NCI-H128 (cell line): ENCODE results near the gene MT1B.

Source experiments
- DNase-seq: peaks from one replicate; lab custom pipeline; 2025; ENCODE audit not compliant: unreplicated experiment; lab: John Stamatoyannopoulos, UW

The MT1B gene

DNA sequence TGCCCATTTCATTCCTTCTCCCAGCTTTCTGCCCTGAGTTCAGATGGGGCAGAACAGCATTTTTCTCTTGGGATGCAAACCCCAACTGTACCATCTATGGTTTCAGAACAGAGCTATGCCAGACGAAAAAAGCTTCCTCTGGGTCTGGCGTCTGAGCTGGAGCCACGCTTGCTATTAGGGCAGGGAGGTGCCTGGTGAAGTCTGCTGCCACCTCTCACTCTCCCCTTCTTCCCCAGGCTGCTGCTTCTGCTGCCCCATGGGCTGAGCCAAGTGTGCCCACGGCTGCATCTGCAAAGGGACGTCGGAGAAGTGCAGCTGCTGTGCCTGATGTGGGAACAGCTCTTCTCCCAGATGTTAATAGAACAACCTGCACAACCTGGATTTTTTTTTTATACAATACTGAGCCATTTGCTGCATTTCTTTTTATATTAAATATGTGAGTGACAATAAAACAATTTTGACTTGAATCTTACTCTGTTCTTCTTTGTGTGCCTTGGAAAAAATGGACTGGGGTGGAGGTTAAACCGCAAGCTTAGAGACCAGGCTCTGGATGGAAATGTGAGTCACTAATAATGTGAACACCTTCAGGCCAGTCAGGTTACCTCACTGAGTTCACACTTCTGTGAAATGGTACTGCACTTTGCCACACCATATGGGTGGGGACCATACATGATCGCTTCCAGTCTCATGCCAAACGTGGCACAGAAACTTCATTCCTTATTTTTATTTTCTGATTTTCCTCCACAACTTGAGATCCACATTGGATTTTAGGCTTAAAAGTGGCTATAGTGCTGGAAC lies 14.9 kb upstream of the MT1B start:
- no peak for DNase-seq

DNA sequence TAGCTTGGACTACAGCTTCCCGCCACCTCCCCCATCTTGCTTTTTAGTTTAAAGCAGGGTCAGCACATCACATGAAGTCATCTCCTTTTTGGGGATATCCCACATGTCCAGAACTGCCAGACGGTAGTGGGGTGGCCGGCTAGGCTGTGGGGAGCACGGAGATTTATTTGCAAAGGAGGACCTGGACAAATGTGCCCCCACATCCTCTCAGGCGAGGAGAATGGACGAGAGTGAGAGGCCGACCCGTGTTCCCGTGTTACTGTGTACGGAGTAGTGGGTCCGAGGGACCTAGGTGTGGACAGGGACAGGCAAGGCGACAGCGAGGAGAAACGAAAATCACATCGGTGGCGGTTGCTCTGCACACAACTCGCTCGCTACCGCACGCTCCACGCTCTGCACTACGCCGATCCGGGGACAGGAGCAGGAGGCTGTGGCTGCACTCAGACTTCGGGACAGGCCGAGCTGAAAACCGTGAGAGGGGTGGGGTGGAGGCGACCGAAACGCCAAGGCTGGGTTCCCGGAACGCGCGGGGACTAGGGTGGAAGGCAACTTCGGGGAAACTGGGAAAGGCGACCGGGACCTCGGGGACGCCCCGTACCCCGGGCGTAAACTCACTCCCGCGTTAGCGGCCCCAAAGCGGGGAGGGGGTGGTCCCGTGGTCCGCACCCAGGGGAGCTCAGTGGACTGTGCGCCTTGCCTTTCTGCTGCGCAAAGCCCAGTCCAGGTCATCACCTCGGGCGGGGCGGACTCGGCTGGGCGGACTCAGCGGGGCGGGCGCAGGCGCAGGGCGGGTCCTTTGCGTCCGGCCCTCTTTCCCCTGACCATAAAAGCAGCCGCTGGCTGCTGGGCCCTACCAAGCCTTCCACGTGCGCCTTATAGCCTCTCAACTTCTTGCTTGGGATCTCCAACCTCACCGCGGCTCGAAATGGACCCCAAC lies 13.6 kb upstream of the MT1B start, which contains the start of gene MT1A:
MT1A (plus strand) TSS at position 853 of the 937 bp plus-strand sequence; CDS start at position 926, 73 bp downstream.
- DNase-seq = no peak

DNA sequence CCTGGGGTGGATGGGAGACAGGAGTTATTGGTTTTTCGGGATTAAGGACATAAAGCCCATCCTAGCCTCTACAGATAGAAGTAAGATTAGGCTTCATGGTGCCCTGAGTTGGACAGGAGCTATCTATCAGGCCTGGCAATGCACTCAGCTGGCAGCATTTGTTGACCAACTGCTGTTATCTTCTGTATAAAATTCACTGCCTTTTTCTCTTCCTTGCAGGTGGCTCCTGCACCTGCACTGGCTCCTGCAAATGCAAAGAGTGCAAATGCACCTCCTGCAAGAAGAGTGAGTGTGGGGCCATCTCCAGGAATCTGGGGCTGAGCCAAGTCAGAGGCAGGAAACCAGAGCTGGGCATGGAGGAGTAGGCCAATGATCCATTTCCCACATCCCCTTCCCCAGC lies 12.6 kb upstream of the MT1B start:
- DNase-seq = no peak

DNA sequence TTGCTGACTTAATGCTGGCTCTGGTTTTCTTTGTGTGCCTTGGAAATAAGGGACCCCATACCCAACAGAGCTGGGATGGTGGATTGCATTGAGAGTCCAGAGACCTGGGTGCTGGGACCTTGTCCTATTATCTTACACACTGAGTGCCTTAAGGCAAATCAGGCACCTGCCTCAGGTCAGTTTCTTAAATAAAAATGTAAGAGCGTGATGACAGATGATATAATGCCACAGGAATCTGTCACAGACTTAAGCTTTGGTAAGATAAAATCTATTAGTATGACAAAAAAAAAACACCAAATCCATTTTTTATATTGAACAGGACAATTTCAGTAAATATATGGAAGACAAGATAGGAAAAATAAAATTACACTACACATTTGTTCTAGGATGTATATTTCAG lies 11.6 kb upstream of the MT1B start:
- DNase-seq = no peak

DNA sequence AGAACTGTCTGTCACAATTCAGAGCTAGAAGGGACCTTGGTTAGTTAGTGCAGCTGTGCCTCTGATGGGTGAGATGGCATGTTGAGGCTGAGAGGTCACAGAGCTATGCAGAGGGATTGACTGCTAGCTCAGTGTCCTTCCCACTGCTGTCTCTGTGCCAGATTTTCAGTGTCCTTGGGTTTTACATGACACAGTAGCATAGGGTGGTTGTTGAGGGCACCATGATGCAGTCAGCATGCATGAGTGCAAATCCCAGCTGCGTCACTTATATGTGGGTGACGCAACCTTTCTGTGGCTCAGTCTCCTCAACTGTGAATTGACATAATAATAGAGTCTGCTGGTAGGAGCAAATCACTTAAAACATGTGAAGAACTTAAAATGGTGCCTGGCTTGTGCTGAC lies 10.5 kb upstream of the MT1B start:
- no peak for DNase-seq

DNA sequence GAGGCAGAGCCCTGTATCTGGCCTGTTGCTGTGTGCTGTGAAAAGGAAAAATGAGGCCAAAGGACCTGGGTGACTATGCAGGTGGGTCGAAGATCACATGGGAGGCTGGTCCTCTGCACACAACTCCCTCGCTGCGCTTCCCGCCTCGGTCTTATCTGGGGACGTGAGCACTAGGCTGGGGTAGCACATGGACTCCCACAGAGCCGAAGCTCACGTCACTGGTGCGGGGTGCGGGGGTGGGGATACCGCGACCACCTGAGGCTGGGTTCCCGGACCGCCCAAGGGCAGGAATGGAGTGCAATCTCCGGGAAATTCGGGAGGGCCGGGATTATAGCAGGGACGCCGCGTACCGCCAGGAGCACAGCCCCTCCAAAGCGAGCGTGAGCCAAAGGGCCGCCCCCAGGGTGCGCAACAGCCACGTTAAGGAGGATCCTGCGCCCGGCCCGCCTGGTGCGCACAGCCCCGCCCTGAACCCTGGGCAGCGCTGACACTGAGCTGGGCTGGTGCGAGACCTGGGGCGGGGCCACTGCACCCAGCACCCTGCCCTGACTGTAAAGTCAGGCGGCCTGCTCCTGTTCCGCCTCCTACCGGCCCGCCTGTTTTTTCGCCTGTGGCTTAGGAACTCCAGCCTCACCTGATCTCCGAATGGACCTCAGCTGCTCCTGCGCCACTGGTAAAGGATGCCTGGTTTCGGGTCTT lies 8.5 kb upstream of the MT1B start:
- no peak for DNase-seq

DNA sequence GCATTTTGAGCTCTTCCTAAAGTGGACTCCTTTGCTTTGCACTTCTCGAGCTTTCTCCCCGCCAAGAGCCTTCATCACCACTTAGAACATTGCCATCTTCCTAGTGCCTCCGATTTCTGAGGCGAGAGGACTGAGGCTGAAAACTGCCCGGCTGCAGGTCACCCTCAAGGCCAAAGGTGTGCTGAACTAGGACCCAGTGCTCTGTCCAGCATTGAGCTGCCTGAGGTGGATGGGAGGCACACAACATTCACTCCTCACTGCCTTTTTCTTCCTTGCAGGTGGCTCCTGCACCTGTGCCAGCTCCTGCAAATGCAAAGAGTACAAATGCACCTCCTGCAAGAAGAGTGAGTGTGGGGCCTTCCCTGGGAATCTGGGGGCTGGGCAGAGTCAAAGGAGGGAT lies 7.9 kb upstream of the MT1B start:
- DNase-seq = no peak

DNA sequence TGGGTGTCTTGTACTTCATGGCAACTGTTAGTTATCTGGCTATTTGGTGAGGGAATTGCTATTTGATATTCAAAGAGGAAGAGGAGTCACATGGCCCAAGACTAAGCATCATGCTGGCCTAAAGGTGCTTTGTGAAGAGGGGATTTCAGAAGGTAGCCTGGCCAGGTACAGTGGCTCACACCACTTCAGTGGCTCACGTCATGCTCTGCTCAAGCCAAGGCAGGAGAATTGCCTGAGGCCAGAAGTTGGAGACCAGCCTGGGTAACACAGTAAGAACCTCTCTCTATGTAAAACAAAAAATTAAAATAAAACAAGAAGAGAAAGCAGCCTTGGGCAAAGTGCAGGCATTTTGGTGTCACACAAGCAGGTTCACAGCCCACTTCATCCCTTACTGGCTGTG lies 6.4 kb upstream of the MT1B start:
- DNase-seq = no peak

DNA sequence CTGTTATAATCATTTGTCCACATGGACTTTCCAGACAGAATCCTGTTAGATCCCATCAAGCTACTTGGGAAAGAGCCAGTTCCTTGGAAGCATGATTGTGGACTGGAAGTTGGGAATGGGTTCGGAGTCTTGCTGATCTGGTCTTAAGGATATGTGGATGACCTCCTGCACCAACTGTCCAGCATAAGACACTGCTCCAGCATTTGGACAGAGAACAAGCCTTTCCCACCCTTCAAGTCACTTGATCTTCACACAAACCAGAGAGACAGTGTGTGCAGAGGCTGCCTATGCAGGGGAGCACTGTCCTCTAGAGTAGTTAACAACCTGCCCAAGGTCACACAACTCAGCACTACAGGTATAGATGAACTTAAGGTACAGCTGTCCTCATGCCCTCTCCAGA lies 5.8 kb upstream of the MT1B start:
- no peak for DNase-seq

DNA sequence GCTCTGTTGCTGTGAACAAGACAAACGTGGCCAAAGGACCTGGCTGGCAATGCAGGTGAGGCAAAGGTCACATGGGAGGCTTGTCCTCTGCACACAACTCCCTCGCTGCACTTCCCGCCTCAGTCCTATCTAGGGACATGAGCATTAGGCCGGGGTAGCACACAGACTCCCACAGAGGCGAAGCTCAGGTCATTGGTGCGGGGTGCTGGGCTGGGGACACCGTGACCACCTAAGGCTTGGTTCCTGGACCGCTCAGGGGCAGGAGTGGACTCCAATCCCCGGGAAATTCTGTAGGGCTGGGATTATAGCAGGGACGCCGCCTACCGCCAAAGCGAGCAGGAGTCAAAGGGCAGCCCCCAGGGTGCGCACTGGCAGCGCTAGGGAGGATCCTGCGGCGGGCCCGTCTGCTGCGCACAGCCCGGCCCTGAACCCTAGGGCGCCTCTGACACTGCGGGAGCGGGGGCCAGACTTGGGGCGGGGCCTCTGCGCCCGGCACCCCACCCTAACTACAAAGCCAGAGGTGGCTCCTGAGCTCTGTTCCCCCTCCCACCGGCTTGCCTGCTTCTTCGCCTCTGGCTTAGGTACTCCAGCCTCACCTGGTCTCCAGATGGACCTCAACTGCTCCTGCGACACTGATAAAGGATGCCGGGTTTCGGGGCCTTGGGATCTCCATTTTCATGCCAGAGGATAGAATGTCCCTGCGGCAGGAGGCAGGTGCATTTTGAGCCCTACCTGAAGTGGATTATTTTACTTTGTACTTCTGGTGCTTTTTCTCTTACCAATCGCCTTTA lies 3.9 kb upstream of the MT1B start:
- DNase-seq = no peak

DNA sequence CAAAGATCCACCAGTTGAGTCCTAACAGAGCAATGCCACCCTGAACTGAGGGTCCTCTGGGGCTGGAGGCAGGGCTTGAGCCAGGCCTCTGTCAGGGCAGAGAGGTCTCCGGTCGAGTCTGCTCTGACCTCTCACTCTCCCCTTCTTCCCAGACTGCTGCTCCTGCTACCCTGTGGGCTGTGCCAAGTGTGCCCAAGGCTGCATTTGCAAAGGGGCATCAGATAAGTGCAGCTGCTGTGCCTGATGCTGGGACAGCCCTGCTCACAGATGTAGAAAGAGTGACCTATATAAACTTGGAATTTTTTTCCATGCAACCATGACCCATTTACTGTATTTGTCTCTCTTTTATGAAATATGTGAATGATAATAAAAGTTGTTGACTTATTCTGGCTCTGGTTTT lies 2.4 kb upstream of the MT1B start:
- DNase-seq = no peak

DNA sequence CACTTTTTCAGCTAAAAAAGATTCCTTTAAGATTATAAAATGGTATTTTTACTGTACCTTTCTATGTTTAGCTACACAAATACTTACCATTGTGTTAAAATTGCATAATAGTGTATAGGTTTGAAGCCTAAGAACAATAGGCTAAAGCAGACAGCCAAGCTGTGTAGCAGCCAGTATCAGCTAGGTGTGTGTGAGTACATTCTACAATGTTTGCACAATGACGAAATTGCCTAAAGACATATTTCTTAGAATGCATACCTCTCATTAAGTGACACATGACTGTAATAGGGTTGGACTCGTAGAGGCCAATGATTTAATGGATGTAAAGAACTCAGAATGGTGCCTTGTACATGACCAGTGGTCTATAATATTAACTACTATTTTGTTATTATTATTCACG lies 1.9 kb upstream of the MT1B start:
- DNase-seq = no peak

DNA sequence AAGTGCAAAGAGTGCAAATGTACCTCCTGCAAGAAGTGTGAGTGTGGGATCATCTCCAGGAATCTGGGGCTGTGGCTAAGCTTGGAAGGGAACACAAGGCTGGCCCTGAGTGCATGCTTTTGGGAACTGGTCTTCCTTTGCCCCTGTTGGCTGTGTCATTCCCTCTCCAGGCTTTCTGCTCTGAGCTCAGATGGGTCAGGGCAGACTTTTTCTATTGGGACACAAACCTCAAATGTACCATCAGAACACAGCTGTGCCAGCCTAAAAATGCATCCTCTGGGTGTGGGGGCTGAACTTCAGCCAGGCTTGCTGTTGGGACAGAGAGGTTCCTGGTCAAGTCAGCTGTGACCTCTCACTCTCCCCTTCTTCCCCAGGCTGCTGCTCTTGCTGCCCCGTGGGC lies 914 bp downstream of the MT1B start:
- no peak for DNase-seq

DNA sequence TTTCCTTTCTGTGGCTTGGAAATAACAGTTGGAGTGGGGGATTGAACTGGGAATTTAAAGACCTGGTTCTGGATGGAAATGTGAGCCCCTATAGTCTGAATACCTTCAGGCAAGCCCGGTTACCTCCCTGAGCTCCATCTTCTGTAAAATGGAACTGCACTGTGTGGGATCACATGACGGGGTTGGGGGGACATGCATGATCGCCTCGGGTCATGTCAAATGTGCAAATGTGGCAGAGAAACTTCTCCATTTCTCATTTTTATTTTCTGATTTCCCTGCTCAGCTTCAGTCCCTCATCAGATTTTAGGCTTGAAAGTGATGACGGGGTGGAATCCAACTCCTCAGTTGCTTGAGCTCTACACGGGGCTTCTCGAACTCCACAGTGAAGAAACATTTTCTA lies 1.5 kb downstream of the MT1B start:
- DNase-seq = no peak

DNA sequence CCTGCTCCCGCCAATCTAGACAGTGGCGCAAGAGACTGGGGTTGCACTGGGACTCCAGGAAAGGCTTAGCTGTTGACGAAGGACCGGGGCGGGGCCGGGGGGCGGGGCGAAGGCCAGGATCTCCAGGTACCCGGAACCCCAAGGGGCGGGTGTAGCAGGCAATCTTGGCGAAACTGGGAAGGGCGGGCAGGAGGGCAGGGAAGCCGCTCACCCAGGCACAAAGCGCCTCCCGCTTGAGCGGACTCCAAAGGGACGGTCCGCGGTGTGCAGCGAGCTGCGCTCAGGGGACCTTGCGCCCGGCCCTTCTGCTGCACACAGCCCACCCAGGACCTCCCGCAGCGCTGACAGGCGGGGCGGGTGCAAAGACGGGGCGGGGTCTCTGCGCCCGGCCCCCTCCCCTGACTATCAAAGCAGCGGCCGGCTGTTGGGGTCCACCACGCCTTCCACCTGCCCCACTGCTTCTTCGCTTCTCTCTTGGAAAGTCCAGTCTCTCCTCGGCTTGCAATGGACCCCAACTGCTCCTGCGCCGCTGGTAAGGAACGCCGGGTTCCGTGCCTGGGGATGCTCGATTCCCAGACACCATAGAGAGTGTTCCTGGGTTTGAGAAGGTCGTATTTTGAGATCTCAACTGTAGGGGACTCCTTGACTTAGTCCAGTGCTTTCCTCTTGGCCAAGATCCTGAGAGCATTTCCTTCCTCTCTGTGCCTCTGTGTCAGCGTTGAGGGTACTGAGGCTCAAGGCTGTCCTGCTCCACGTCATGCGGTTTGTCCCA lies 6.1 kb downstream of the MT1B start, which contains the start of gene MT1F:
MT1F (plus strand) TSS at position 405 of the 772 bp plus-strand sequence; CDS start at position 505, 100 bp downstream.
- DNase-seq = no peak

DNA sequence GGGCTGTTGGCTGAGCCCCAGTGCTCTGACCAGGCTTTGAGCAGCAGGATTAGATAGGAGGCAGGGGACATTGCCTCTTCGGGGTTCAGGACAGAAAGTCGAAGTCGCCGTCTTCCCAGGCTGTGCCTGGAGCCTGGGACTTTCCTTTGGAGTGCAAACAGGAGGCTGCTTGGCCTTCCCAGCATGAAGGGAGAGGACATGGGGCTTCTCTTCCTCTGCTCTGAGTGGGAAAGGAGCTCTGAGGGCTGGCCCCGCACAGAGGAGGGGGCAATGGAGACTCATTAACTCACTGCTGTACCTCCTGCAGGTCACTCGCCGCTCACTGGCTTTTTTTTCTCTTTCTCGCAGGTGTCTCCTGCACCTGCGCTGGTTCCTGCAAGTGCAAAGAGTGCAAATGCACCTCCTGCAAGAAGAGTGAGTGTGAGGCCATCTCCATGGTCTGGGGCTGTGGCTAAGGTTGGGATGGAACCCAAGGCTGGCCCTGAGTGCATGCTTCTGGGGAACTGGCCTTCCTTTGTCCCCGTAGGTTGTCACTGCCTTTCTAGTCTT lies 6.7 kb downstream of the MT1B start:
- DNase-seq = no peak

DNA sequence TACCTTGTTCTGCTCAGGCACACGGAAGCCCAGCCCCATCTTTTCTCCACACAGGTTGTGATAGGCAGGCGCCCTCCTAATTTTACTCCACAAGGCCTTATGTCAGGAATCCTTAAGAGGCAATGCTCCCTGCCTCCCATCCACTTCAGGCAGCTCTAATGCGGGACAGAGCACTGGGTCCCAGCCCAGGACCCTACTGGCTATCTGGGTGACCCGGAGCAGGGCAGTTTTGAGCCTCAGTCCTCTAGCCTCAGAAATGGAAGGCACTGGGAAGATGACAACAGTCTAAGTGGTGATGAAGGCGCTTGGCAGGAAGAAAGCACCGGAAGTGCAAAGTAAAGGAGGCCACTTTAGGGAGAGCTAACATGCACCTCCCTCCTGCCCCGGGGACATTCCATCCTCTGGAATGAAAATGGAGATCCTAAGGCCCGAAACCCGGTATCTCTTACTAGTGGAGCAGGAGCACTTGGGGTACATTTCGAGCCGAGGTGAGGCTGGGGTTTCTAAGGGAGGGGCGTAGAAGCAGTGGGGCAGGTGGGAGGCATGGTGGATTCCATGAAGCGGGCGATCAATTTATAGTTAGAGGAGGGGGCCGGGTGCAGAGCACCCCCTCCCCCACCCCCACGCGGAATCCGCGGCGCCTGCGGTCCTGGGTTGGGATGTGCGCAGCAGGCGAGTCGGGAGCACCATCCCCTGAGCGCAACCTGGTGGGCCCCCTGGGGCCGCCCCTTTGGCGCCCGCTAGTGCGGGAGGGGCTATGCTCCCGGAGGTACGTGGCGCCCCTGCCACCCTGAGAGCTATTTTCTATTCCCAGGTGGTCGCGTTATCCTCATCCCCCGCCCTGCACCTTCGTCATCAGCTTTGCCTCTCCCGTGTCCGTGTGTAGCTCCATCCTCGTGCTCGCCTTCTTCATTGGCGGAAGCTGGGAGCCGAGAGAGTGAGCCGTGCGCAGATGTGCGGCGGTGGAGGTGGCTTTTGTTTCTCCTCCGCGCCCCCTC lies 11.0 kb downstream of the MT1B start:
- DNase-seq = no peak

DNA sequence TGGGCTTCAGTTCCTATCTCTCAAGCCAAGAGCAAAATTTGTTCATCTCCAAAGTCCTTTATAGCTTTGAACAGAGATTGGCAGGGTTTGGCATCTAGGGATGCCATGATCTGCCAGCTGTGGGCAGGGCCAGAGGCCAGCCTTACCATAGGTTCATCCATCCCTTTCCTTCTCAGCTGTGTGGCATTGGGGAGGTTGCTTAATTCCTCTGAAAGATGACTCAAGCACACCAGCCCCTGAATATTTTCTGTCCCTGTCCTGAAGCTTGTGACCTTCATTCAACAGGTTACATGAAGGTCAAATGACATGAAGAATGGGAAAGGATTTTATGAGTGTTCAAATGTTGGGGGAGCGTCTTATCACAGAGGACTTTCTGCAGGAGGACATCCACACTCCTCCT lies 12.8 kb downstream of the MT1B start:
- no peak for DNase-seq
